Thyroid gland (tissue), 4 donors: ENCODE data around the gene ERO1A.

Source experiments
- CTCF ChIP-seq, 6 experiments: fragments of 200-600 bp in 3 of 6; fragments of 450-650 bp in 3 of 6; sonication (generic) in 3 of 6; IDR thresholded peaks; one replicate each; pipeline ENCODE4 v1.5.1; 2016 to 2019; ENCODE audit warnings: antibody characterized with exemption in 6 of 6, mild to moderate bottlenecking in 2 of 6, inconsistent platforms in 1 of 6, moderate library complexity in 1 of 6
- POLR2A ChIP-seq, 2 donors: fragments of 450-650 bp; IDR thresholded peaks; one replicate each; pipeline ENCODE4 v1.6.1; 2017; ENCODE audit warnings: antibody characterized with exemption in 2 of 2, mild to moderate bottlenecking in 2 of 2, moderate library complexity in 1 of 2

DNA sequence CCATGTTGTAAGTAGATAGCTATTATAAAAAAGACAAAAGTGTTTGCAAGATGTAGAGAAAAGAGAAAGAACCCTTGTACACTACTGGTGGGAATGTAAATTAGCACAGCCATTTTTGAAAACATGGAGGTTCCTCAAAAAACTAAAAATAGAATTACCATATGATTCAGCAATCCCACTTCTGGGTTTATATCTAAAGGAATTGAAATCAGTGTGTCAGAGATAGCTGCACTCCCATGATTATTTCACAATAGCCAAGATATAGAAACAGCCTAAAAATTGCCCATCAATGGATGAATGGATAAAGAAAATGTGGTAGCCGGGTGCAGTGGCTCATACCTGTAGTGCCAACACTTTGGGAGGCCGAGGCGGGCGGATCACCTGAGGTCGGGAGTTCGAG is 20.8 kb upstream of the ERO1A start:
- TF ChIP-seq CTCF (IDR thresholded peaks at IDR 0.05) (no peak), POLR2A (IDR thresholded peaks at IDR 0.05) (no peak)
